HL-60 (cell line): ENCODE data around the gene ABCG1.

ENCODE experiments used
- DNase-seq, 2 experiments: peaks; one replicate each; pipeline ENCODE4 v3.0.0-alpha.2; 2010 to 2020; ENCODE audit warnings: low read depth in 1 of 2, low spot score in 1 of 2
- H3K27ac ChIP-seq: fragments of 250-450 bp; sonication (Bioruptor Pico); replicated peaks from 2 replicates; pipeline ENCODE4 v1.5.1; 2020; ENCODE audit warnings: mild to moderate bottlenecking, moderate library complexity
- H3K27me3 ChIP-seq: fragments of 250-450 bp; sonication (Bioruptor Pico); 2 replicates; pipeline ENCODE4 v1.5.1; 2021; ENCODE audit warnings: mild to moderate bottlenecking, moderate library complexity; ENCODE audit not compliant: insufficient read depth, poor library complexity, severe bottlenecking
- H3K4me3 ChIP-seq: replicated peaks from 2 replicates; pipeline ENCODE4 v1.5.1; 2011; ENCODE audit warnings: mild to moderate bottlenecking, control low read depth, low read length; ENCODE audit not compliant: insufficient read depth
- CTCF ChIP-seq: IDR thresholded peaks from one replicate; pipeline ENCODE4 v1.5.1; 2011; ENCODE audit warnings: low read length, control low read depth, inconsistent platforms; ENCODE audit not compliant: insufficient read depth
- GABPA ChIP-seq: IDR thresholded peaks from 2 replicates; pipeline ENCODE4 v1.6.1; 2012; ENCODE audit warnings: low read depth
- POLR2AphosphoS5 ChIP-seq: IDR thresholded peaks from 2 replicates; pipeline ENCODE4 v1.6.1; 2012; ENCODE audit warnings: low read depth
- SPI1 ChIP-seq: IDR thresholded peaks from 2 replicates; pipeline ENCODE4 v1.6.1; 2012; ENCODE audit warnings: low read depth, mild to moderate bottlenecking, borderline replicate concordance
- TF ChIP-seq, protein P1 (sequence below): IDR thresholded peaks from 2 replicates; pipeline ENCODE4 v1.6.1; 2012; ENCODE audit warnings: low read depth; ENCODE audit not compliant: insufficient replicate concordance

The ABCG1 gene

GRCh38 chr21:42310411-42311001 lies 91.6 kb downstream of the ABCG1 start:
- Histone ChIP-seq H3K27me3 (no peaks in the 10 kb centered on the region), H3K4me3 (no peak overlapping the region), H3K27ac (no peak overlapping the region)
- no peak for DNase-seq
- TF ChIP-seq, protein P1, sequence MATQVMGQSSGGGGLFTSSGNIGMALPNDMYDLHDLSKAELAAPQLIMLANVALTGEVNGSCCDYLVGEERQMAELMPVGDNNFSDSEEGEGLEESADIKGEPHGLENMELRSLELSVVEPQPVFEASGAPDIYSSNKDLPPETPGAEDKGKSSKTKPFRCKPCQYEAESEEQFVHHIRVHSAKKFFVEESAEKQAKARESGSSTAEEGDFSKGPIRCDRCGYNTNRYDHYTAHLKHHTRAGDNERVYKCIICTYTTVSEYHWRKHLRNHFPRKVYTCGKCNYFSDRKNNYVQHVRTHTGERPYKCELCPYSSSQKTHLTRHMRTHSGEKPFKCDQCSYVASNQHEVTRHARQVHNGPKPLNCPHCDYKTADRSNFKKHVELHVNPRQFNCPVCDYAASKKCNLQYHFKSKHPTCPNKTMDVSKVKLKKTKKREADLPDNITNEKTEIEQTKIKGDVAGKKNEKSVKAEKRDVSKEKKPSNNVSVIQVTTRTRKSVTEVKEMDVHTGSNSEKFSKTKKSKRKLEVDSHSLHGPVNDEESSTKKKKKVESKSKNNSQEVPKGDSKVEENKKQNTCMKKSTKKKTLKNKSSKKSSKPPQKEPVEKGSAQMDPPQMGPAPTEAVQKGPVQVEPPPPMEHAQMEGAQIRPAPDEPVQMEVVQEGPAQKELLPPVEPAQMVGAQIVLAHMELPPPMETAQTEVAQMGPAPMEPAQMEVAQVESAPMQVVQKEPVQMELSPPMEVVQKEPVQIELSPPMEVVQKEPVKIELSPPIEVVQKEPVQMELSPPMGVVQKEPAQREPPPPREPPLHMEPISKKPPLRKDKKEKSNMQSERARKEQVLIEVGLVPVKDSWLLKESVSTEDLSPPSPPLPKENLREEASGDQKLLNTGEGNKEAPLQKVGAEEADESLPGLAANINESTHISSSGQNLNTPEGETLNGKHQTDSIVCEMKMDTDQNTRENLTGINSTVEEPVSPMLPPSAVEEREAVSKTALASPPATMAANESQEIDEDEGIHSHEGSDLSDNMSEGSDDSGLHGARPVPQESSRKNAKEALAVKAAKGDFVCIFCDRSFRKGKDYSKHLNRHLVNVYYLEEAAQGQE = no peak
- TF ChIP-seq SPI1 = no peak
- no peak for TF ChIP-seq POLR2AphosphoS5
- TF ChIP-seq GABPA = no peak
- no peak for TF ChIP-seq CTCF

DNA sequence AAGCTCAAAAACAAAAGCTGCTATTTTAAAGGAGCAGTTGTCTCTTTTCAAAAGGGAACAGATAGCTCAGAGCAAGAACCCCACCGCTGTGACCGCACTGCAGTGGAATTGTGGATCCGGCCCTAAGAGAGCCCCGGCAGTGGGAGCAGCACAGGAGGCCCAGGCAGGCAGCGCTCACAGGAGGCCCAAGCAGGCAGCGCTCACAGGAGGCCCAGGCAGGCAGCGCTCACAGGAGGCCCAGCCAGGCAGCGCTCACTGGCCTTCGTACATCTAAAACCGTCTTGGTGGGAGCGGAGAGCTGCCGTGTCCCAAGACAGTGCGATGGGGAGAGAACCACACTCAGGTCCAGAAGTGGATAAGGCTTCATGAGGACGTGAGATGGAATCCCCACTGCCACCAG lies 92.2 kb downstream of the ABCG1 start:
- TF ChIP-seq GABPA (no peak), CTCF (no peak), POLR2AphosphoS5 (no peak), SPI1 (no peak)
- TF ChIP-seq, protein P1 = no peak
- Histone ChIP-seq H3K4me3 (no peak overlapping the region), H3K27me3 (no peaks in the 10 kb centered on the region), H3K27ac (no peak overlapping the region)
- DNase-seq = no peak

GRCh38 chr21:42311816-42312625 lies 93.1 kb downstream of the ABCG1 start:
- no peak overlapping the region for H3K27ac ChIP-seq
- H3K4me3 ChIP-seq = no peak overlapping the region
- DNase-seq = no peak
- no peaks in the 10 kb centered on the region for H3K27me3 ChIP-seq
- TF ChIP-seq CTCF = no peak
- no peak for TF ChIP-seq POLR2AphosphoS5
- no peak for TF ChIP-seq SPI1
- TF ChIP-seq GABPA = no peak
- TF ChIP-seq, protein P1 = no peak
